HG02759 (cell line): ENCODE results near the gene TXNDC11.

Experiments used
- ATAC-seq: cut with Tn5 transposase; IDR thresholded peaks from one replicate; pipeline ENCODE4 v1.9.1; 2021; ENCODE audit warnings: mild to moderate bottlenecking, moderate library complexity; ENCODE audit not compliant: unreplicated experiment

The TXNDC11 gene

GRCh38 chr16:11662582-11662981, 80.1 kb downstream of the TXNDC11 start:
- ATAC-seq = no peak

- no peak for ATAC-seq
These were observed 82.1 kb downstream of the TXNDC11 start for GRCh38 chr16:11660565-11660964.

- no peak for ATAC-seq
These were observed 83.6 kb downstream of the TXNDC11 start for GRCh38 chr16:11658896-11659708.

DNA sequence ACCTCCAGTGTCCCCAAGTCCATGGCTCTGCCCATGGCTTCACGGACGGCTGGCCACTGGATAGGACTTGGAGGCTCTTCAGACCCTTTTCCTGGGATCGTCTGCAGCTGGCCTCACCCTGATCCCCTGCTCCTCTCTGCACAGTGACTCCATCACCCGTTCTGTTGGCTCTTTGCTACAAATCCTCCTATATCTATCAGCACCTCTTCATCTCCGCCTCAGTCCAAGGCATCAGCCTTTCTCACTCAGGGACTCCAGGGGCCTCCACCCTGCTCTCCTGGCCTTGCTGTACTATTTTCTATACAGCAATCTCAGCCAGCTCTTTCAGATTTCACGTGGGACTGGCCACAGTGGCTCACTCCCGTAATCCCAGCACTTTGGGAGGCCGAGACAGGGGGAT, 85.1 kb downstream of the TXNDC11 start:
- no peak for ATAC-seq

DNA sequence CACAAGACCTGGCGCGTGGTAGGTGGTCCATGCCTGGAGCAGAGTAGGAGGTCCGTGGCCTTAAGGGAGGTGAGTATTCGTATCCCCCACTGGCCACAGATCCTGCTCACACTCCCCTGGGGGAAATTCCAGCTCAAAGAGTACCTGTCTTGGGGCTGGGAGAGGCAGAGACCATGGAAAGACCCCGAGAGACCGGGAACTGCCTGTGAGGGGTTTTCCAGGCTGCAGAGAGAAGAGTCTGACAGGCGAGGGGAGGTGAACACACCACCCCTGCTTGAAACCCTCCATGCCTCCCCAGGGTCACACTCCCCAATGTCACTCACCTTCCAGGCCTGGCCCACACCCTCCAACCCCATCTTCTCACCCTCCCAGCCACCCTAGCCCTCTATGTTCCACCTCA, 87.0 kb downstream of the TXNDC11 start:
- no peak for ATAC-seq

DNA sequence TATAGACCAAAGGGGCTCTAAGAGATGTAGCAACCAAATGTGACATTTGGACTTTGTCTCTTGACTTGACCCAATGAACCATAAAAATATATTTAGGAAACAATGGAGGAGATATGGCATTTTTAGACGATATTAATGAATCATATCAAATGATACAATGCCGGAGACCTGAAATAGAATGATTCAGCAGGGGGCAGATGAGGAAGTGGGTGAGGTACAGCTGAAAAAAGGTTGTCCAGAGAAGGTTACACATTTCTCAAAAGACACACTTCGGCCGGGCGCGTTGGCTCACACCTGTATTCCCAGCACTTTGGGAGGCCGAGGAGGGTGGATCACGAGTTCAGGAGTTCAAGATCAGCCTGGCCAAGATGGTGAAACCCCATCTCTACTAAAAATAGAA, 90.9 kb downstream of the TXNDC11 start:
- no peak for ATAC-seq

- ATAC-seq = no peak
These were observed 91.7 kb downstream of the TXNDC11 start for GRCh38 chr16:11650641-11651591.

- ATAC-seq = no peak
These were observed 93.4 kb downstream of the TXNDC11 start for GRCh38 chr16:11649276-11649675.

- no peak for ATAC-seq
These were observed 99.9 kb downstream of the TXNDC11 start for GRCh38 chr16:11642765-11643116.

DNA sequence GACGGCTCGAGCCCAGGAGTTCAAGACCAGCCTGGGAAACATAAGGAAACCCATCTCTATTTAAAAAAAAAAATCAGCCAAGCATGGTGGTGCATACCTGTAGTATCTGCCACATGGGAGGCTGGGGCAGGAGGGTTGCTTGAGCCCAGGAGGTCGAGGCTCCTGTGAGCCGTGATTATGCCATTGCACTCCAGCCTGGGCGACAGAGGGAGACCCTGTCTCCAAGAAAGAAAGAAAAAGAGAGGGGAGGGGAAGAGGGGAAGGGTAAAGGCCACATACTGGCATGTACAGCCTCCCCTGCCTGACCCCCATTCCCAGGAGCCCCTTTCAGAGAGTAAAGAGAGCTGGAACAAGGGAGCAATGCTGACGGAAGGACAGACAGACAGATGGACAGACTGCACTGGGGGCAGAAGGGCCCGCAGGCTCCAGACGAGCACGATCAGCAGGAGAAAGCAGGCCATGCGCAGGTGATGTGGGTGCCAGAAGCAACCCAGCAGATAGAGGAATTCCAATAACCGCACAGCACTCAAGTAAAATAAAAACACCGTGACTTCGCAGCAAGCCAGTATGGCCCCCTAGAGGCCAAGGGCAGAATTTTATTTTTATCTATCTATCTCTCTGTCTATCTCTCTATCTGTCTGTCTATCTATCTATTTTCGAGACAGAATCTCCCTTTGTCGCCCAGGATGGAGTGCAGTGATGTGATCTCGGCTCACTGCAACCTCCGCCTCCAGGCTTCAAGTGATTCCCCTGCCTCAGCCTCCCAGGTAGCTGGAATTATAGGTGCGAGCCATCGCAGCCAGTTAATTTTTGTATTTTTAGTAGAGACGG, 101.5 kb downstream of the TXNDC11 start:
- ATAC-seq = no peak

GRCh38 chr16:11639925-11640899, 102.4 kb downstream of the TXNDC11 start:
- ATAC-seq = no peak

- ATAC-seq = no peak
These were observed 103.6 kb downstream of the TXNDC11 start for GRCh38 chr16:11639008-11639562.

DNA sequence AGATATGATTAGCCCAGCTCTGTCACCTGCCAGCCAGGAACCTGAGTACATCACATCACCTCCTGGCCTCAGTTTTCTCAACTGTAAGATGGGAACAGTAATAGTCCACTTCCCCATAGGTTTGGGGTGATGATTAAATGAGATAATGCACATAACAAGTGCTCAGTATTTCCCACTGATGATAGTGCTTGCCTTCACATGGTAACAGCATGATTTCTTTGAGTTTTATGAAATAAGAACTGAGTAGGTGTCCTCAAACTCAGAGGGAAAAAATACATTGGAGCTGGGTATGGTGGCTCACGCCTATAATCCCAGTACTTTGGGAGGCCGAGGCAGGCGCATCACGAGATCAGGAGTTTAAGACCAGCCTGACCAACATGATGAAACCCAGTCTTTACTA, 104.5 kb downstream of the TXNDC11 start:
- ATAC-seq = no peak

- no peak for ATAC-seq
These were observed 105.3 kb downstream of the TXNDC11 start for GRCh38 chr16:11637320-11637719.

- ATAC-seq = no peak
These were observed 106.4 kb downstream of the TXNDC11 start for GRCh38 chr16:11636172-11636721.

DNA sequence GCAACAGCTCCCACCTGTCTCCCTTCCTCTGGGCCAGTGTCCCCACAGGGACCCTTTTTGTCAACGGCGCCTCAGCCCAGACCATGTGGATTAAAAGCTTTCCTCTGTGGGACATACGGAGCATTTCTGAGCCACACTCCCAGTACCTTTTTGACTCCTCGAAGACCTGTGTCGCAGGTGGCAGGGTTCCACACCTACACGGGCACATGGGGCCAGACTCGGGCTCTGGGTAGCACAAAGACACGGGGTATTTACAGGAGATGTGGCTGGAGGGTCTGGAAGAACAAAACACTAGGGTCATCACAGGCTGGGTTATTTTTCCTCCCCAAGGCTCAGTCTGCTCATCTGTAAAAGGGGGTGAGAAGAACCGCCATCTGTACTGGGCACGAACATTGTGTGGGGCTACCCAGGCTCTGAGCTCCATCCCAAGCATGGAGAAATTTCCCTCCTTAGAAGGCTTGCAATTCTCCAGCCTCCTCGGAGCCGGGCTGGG, 106.9 kb downstream of the TXNDC11 start:
- ATAC-seq = no peak

- ATAC-seq = no peak
These were observed 107.5 kb downstream of the TXNDC11 start for GRCh38 chr16:11635113-11635652.

DNA sequence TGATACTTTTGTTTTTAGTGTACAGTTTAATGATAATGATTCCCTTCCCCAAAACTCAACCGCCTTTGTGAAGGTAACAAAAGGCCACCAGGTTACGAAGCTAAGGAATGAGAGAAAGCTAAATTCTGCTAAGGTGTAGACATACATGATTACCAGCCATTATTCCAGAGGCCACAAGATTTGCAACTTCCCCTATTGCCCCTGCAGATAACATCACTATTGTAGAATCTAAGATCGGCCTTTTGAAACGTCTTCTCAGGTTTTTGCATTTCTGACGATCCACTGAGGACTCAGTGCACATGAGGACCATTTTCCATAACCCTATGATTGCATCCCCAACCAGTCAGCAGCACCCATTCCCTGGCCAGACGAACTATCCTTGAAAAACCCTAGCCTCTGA, 108.3 kb downstream of the TXNDC11 start:
- ATAC-seq = no peak

GRCh38 chr16:11633113-11633512, 109.5 kb downstream of the TXNDC11 start:
- ATAC-seq = no peak
